Endothelial cell of umbilical vein (primary cell): ENCODE results near the gene TRRAP. TPM values are rescaled to one million over a fixed set of nuclear protein-coding genes. Genes with fewer than 3 reads are reported as not detected.

Experiments used
- BruUV-seq: library from RNA; stranded (reverse); fragments of 400-500 nt; replicated peaks from 2 replicates; lab custom pipeline; 2021; lab: Mats Ljungman, UMichigan
- CTCF ChIA-PET: fragments of 300-600, 350-600 bp; sonication (Branson Sonifier 250); formaldehyde crosslinking; loops from one replicate; lab custom pipeline; 2021; ENCODE audit warnings: antibody characterized with exemption, inconsistent platforms; lab: Charles Lee
- POLR2A ChIA-PET: fragments of 300-600, 350-600 bp; sonication (Branson Sonifier 250); formaldehyde crosslinking; loops from one replicate; lab custom pipeline; 2021; ENCODE audit warnings: antibody characterized with exemption, inconsistent platforms; lab: Charles Lee
- DNase-seq: peaks from one replicate; pipeline ENCODE4 v3.0.0-alpha.2; 2011; ENCODE audit warnings: low read depth, low spot score
- FAIRE-seq: peaks from 2 replicates; lab custom pipeline; 2011; peaks lifted over from hg19 to GRCh38; lab: Jason Lieb, UNC
- H2AFZ ChIP-seq: 2 replicates; pipeline ENCODE4 v1.6.0; 2012; ENCODE audit warnings: low read depth, low read length, control low read depth, inconsistent platforms
- H3K27ac ChIP-seq: 2 replicates; pipeline ENCODE4 v1.5.1; 2011; ENCODE audit warnings: low read depth, mild to moderate bottlenecking, control low read depth, low read length, moderate library complexity; ENCODE audit not compliant: insufficient read depth
- H3K27me3 ChIP-seq, 2 experiments: 2 replicates each; pipeline versions ENCODE4 v1.6.0 to v1.6.1; 2011; ENCODE audit warnings: low read length in 2 of 2, mixed read lengths in 1 of 2; ENCODE audit not compliant: control insufficient read depth in 2 of 2, insufficient read depth in 2 of 2
- H3K36me3 ChIP-seq, 2 experiments: 2 replicates in 1 of 2; 3 replicates in 1 of 2; pipeline ENCODE4 v1.5.1; 2011; ENCODE audit warnings: low read length in 2 of 2, mild to moderate bottlenecking in 1 of 2, moderate library complexity in 1 of 2; ENCODE audit not compliant: control insufficient read depth in 2 of 2, insufficient read depth in 2 of 2; ENCODE audit errors: extremely low read depth in 1 of 2
- H3K4me1 ChIP-seq: 3 replicates; pipeline ENCODE4 v1.5.1; 2011; ENCODE audit warnings: mild to moderate bottlenecking, low read length; ENCODE audit not compliant: control insufficient read depth, insufficient read depth; ENCODE audit errors: extremely low read depth
- H3K4me2 ChIP-seq: 2 replicates; pipeline ENCODE4 v1.6.1; 2011; ENCODE audit warnings: low read length, control low read depth, mixed read lengths; ENCODE audit not compliant: insufficient read depth
- H3K4me3 ChIP-seq, 3 experiments: fragments of 200-600 bp in 1 of 3; sonication (generic), shearing (Covaris generic) in 1 of 3; replicated peaks in 1 of 3; 2 replicates each; pipeline ENCODE4 v1.5.1; 2011 to 2016; ENCODE audit warnings: control low read depth in 3 of 3, low read length in 3 of 3, mild to moderate bottlenecking in 2 of 3, inconsistent platforms in 1 of 3, low read depth in 1 of 3, moderate library complexity in 1 of 3; ENCODE audit not compliant: insufficient read depth in 1 of 3
- H3K79me2 ChIP-seq: 2 replicates; pipeline ENCODE4 v1.6.0; 2012; ENCODE audit warnings: low read length, inconsistent platforms; ENCODE audit not compliant: control insufficient read depth, insufficient read depth
- H3K9ac ChIP-seq: replicated peaks from 2 replicates; pipeline ENCODE3; 2011; ENCODE audit warnings: low read length, control low read depth; ENCODE audit not compliant: insufficient read depth; ENCODE audit errors: extremely low read depth
- H3K9me1 ChIP-seq: replicated peaks from 3 replicates; pipeline ENCODE4 v1.6.0; 2011; ENCODE audit warnings: mild to moderate bottlenecking, low read length; ENCODE audit not compliant: control insufficient read depth, insufficient read depth; ENCODE audit errors: extremely low read depth
- H3K9me3 ChIP-seq: replicated peaks from 2 replicates; pipeline ENCODE4 v1.5.1; 2012; ENCODE audit warnings: low read length, inconsistent platforms; ENCODE audit not compliant: control insufficient read depth, insufficient read depth
- H4K20me1 ChIP-seq: replicated peaks from 2 replicates; pipeline ENCODE3; 2011; ENCODE audit warnings: mild to moderate bottlenecking, low read length; ENCODE audit not compliant: control insufficient read depth, insufficient read depth; ENCODE audit errors: extremely low read depth
- CTCF ChIP-seq, 2 donors: IDR thresholded peaks; 1 replicate in 1 of 2; 2 replicates in 1 of 2; pipeline ENCODE4 v1.5.1; 2011; ENCODE audit warnings: low read length in 2 of 2, mild to moderate bottlenecking in 2 of 2, moderate library complexity in 2 of 2, control low read depth in 1 of 2, inconsistent platforms in 1 of 2, low read depth in 1 of 2; ENCODE audit not compliant: insufficient read depth in 1 of 2; ENCODE audit errors: extremely low read depth in 1 of 2
- EZH2 ChIP-seq: IDR thresholded peaks from 2 replicates; pipeline ENCODE4 v1.6.1; 2012; ENCODE audit warnings: borderline replicate concordance, low read depth, mild to moderate bottlenecking, moderate library complexity, low read length, inconsistent platforms; ENCODE audit not compliant: severe bottlenecking
- FOS ChIP-seq: IDR thresholded peaks from 2 replicates; pipeline ENCODE4 v1.6.1; 2011; ENCODE audit warnings: mild to moderate bottlenecking, low read length, moderate library complexity, borderline replicate concordance; ENCODE audit not compliant: insufficient read depth
- GATA2 ChIP-seq: IDR thresholded peaks from 2 replicates; pipeline ENCODE4 v1.7.0; 2011; ENCODE audit warnings: low read depth, mild to moderate bottlenecking, moderate library complexity, mixed read lengths, low read length; ENCODE audit not compliant: insufficient read length, insufficient read depth
- JUN ChIP-seq: IDR thresholded peaks from 2 replicates; pipeline ENCODE4 v1.6.1; 2011; ENCODE audit warnings: borderline replicate concordance, low read depth; ENCODE audit not compliant: insufficient read length, insufficient read depth
- MAX ChIP-seq: IDR thresholded peaks from 2 replicates; pipeline ENCODE4 v1.6.1; 2011; ENCODE audit not compliant: insufficient read depth, insufficient read length
- MYC ChIP-seq: IDR thresholded peaks from one replicate; pipeline ENCODE4 v1.6.1; 2011; ENCODE audit warnings: mild to moderate bottlenecking, low read depth, low read length
- POLR2A ChIP-seq: IDR thresholded peaks from 2 replicates; pipeline ENCODE4 v1.6.1; 2012; ENCODE audit warnings: low read depth, mild to moderate bottlenecking, control low read depth, low read length
- POLR2AphosphoS5 ChIP-seq: IDR thresholded peaks from 2 replicates; pipeline ENCODE4 v1.6.1; 2012; ENCODE audit warnings: low read depth, mild to moderate bottlenecking, control low read depth, low read length, moderate library complexity; ENCODE audit not compliant: insufficient read depth
- dilution Hi-C: fragments of 300-500 bp; cut with MboI; formaldehyde crosslinking; loops from one replicate; pipeline ENCODE4 v1.15.0; 2019; ENCODE audit warnings: low sequenced_read_pairs; ENCODE audit not compliant: extremely low pct_ligation_motif_present
- intact Hi-C: fragments of 100-400 bp; cut with micrococcal nuclease; formaldehyde crosslinking; loops from one replicate; pipeline ENCODE4 v1.10.0; 2022
- polyA plus RNA-seq, 4 experiments: library from polyadenylated mRNA; depleted of rRNA in 3 of 4; stranded (reverse) in 3 of 4; unstranded in 1 of 4; fragments of >200 nt; gene quantifications; 2 replicates each; pipeline versions ENCODE4 v1.2.1 to v1.2.3, GENCODE V29; 2011 to 2012; ENCODE audit warnings: missing spikeins in 1 of 4
- total RNA-seq: library from RNA; stranded (reverse); gene quantifications from 2 replicates; pipeline ENCODE4 v1.2.3, GENCODE V29; 2021

TRRAP gene
- total and polyA plus RNA-seq, 2 donors (not counting 3 experiments of a cell fraction or from before 2014, with no cell fraction given): 21.8 to 45.8 TPM

DNA sequence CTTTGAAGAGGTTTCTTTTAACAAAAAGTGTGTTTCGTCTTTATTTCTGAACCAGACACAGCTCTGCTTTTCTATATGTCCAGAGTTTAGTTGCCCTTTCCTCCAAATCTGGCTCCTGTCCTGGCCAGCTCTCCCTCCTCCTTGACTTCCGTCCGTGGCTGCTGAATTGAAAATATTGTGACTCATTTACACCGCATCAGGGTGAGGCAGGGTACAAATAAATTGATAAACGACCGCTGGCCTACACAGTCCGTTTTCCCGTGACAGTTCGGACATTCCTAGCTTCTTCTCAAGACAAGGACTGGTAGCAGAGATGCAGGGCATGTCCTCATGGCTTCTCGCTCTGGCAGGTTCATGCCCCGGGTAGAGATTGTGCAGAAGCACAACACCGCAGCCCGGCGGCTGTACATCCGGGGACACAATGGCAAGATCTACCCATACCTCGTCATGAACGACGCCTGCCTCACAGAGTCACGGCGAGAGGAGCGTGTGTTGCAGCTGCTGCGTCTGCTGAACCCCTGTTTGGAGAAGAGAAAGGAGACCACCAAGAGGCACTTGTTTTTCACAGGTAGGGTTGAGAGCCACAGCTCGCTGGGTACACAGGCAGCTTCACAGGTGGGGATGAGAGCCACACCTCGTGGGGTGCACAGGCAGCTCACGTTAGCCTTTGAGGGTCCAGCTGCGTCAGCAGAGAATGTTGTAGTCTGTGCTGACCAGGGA is 126.6 kb downstream of the TRRAP start:
- Histone ChIP-seq H3K9me1 (no peaks in the 10 kb centered on the region), H2AFZ (no peak overlapping the region), H3K27me3 (no peaks in the 10 kb centered on the region), H3K4me2 (no peak overlapping the region), H4K20me1 (no peaks in the 10 kb centered on the region), H3K27ac (no peak overlapping the region), H3K36me3 (peaks cover 22 to 63% of the 10 kb centered on the region in 2 experiments), H3K9ac (no peak overlapping the region), H3K4me3 (no peak overlapping the region), H3K9me3 (no peaks in the 10 kb centered on the region), H3K79me2 (no peaks in the 10 kb centered on the region), H3K4me1 (no peaks in the 10 kb centered on the region)
- no TSS peak for BruUV-seq
- dilution Hi-C loops (no loop called here), intact Hi-C loops (no loop called here)
- no peak for TF ChIP-seq MAX
- TF ChIP-seq MYC: no peak
- TF ChIP-seq CTCF (IDR thresholded peaks at IDR 0.05; ENCODE audit: extremely low read depth in 1 of 2, insufficient read depth in 1 of 2, low read depth in 1 of 2, low read length in 2 of 2): no peak
- no peak for TF ChIP-seq POLR2AphosphoS5
- TF ChIP-seq GATA2: no peak
- no peak for TF ChIP-seq EZH2
- TF ChIP-seq FOS: no peak
- no peak for TF ChIP-seq JUN
- TF ChIP-seq POLR2A: no peak
- DNase-seq (no peak), FAIRE-seq (no peak)
- ChIA-PET CTCF (interaction anchor here (0.9 kb wide), 1 partner anchor 13 kb away, joined by 3 read pairs; no protein-coding TSS in a partner anchor), POLR2A (no interaction called here)
